H9 (cell line): Measurements from ENCODE around the gene SV2C. TPM values are rescaled to one million over a fixed set of nuclear protein-coding genes. Genes with fewer than 3 reads are reported as not detected.

Source experiments
- DNase-seq: peaks from one replicate; pipeline ENCODE4 v3.0.0-alpha.2; 2017
- H2AFZ ChIP-seq: one replicate; pipeline ENCODE4 v1.6.1; 2013; ENCODE audit warnings: mild to moderate bottlenecking, low read length, control low read depth, moderate library complexity
- H2AK5ac ChIP-seq: 2 replicates; pipeline ENCODE4 v1.6.1; 2013; ENCODE audit warnings: low read length, control low read depth, mixed read lengths; ENCODE audit not compliant: insufficient read length
- H2BK120ac ChIP-seq: one replicate; pipeline ENCODE4 v1.6.1; 2013; ENCODE audit warnings: low read depth, mild to moderate bottlenecking, low read length, control low read depth, inconsistent platforms; ENCODE audit not compliant: poor library complexity, severe bottlenecking
- H2BK12ac ChIP-seq: 2 replicates; pipeline ENCODE4 v1.6.1; 2013; ENCODE audit warnings: low read length, control low read depth, mixed read lengths, low read depth; ENCODE audit not compliant: insufficient read length
- H2BK15ac ChIP-seq: 2 replicates; pipeline ENCODE4 v1.6.1; 2013; ENCODE audit warnings: low read depth, low read length, control low read depth
- H2BK20ac ChIP-seq: one replicate; pipeline ENCODE4 v1.6.1; 2013; ENCODE audit warnings: low read depth, mild to moderate bottlenecking, low read length, control low read depth, inconsistent platforms; ENCODE audit not compliant: poor library complexity, severe bottlenecking
- H2BK5ac ChIP-seq: 2 replicates; pipeline ENCODE4 v1.6.1; 2013; ENCODE audit warnings: low read length, control low read depth, mixed read lengths; ENCODE audit not compliant: insufficient read length
- H3K14ac ChIP-seq: 2 replicates; pipeline ENCODE4 v1.6.1; 2013; ENCODE audit warnings: low read length, control low read depth; ENCODE audit not compliant: insufficient read depth
- H3K18ac ChIP-seq: 2 replicates; pipeline ENCODE4 v1.6.1; 2013; ENCODE audit warnings: low read depth, mild to moderate bottlenecking, mixed read lengths, low read length, control low read depth; ENCODE audit not compliant: insufficient read length
- H3K23ac ChIP-seq: 2 replicates; pipeline ENCODE4 v1.6.1; 2013; ENCODE audit warnings: low read length, control low read depth, mixed read lengths, low read depth; ENCODE audit not compliant: insufficient read length
- H3K23me2 ChIP-seq: 2 replicates; pipeline ENCODE4 v1.6.1; 2013; ENCODE audit warnings: low read depth, mild to moderate bottlenecking, mixed read lengths, low read length, control low read depth; ENCODE audit not compliant: insufficient read length, poor library complexity, severe bottlenecking
- H3K27ac ChIP-seq: 2 replicates; pipeline ENCODE4 v1.5.1; 2013; ENCODE audit warnings: low read length, control low read depth, mixed read lengths, low read depth; ENCODE audit not compliant: insufficient read length
- H3K27me3 ChIP-seq: 2 replicates; pipeline ENCODE4 v1.6.1; 2013; ENCODE audit warnings: low read length, control low read depth, inconsistent platforms; ENCODE audit not compliant: insufficient read depth
- H3K4ac ChIP-seq: 2 replicates; pipeline ENCODE4 v1.6.1; 2013; ENCODE audit warnings: low read depth, mild to moderate bottlenecking, control low read depth, inconsistent platforms, low read length, moderate library complexity
- H3K4me1 ChIP-seq: 2 replicates; pipeline ENCODE4 v1.6.1; 2013; ENCODE audit warnings: low read length, control low read depth, inconsistent platforms; ENCODE audit not compliant: insufficient read depth
- H3K4me2 ChIP-seq: 2 replicates; pipeline ENCODE4 v1.6.1; 2013; ENCODE audit warnings: low read length, control low read depth, mixed read lengths; ENCODE audit not compliant: insufficient read length, insufficient read depth
- H3K56ac ChIP-seq: 2 replicates; pipeline ENCODE4 v1.6.1; 2013; ENCODE audit warnings: low read depth, mild to moderate bottlenecking, mixed read lengths, low read length, control low read depth; ENCODE audit not compliant: insufficient read length
- H3K79me1 ChIP-seq: 2 replicates; pipeline ENCODE4 v1.6.1; 2013; ENCODE audit warnings: low read depth, mild to moderate bottlenecking, moderate library complexity, low read length, control low read depth, inconsistent platforms; ENCODE audit not compliant: insufficient read depth, poor library complexity, severe bottlenecking
- H3K79me2 ChIP-seq: 2 replicates; pipeline ENCODE4 v1.6.1; 2013; ENCODE audit warnings: low read length, control low read depth, inconsistent platforms; ENCODE audit not compliant: insufficient read depth
- H3K9ac ChIP-seq: 2 replicates; pipeline ENCODE4 v1.6.1; 2013; ENCODE audit warnings: low read length, control low read depth, mixed read lengths; ENCODE audit not compliant: insufficient read length; ENCODE audit errors: extremely low read depth
- H3K9me3 ChIP-seq: one replicate; pipeline ENCODE4 v1.6.1; 2013; ENCODE audit warnings: low read depth, low read length, inconsistent platforms; ENCODE audit not compliant: control insufficient read depth
- H3T11ph ChIP-seq: one replicate; pipeline ENCODE4 v1.6.1; 2013; ENCODE audit warnings: mild to moderate bottlenecking, low read length, control low read depth, inconsistent platforms
- H4K20me1 ChIP-seq: one replicate; pipeline ENCODE4 v1.6.1; 2013; ENCODE audit not compliant: control insufficient read depth, insufficient read length, insufficient read depth
- H4K5ac ChIP-seq: 2 replicates; pipeline ENCODE4 v1.6.1; 2013; ENCODE audit warnings: low read depth, mild to moderate bottlenecking, mixed read lengths, low read length, control low read depth; ENCODE audit not compliant: insufficient read length
- H4K8ac ChIP-seq: replicated peaks from 2 replicates; pipeline ENCODE4 v1.6.1; 2013; ENCODE audit warnings: low read length, control low read depth, mixed read lengths, low read depth; ENCODE audit not compliant: insufficient read length
- H4K91ac ChIP-seq: 2 replicates; pipeline ENCODE4 v1.6.1; 2013; ENCODE audit warnings: low read depth, mild to moderate bottlenecking, moderate library complexity, mixed read lengths, low read length, control low read depth; ENCODE audit not compliant: insufficient read length
- H3K27ac Mint-ChIP-seq, 3 experiments: 2 replicates in 2 of 3; 3 replicates in 1 of 3; pipeline ENCODE4 v1.8.0; 2020 to 2021; ENCODE audit warnings: mixed read lengths in 3 of 3, mild to moderate bottlenecking in 1 of 3, moderate library complexity in 1 of 3
- H3K27me3 Mint-ChIP-seq: 2 replicates; pipeline ENCODE4 v1.8.0; 2021; ENCODE audit warnings: low read depth, mild to moderate bottlenecking, moderate library complexity, mixed read lengths
- H3K36me3 Mint-ChIP-seq, 3 experiments: 2 replicates in 2 of 3; 3 replicates in 1 of 3; pipeline ENCODE4 v1.8.0; 2020 to 2021; ENCODE audit warnings: low read depth in 3 of 3, mixed read lengths in 3 of 3; ENCODE audit not compliant: insufficient read depth in 1 of 3
- H3K4me1 Mint-ChIP-seq, 2 experiments: 2 replicates each; pipeline ENCODE4 v1.8.0; 2020; ENCODE audit warnings: mixed read lengths in 2 of 2
- H3K4me3 Mint-ChIP-seq, 2 experiments: 2 replicates in 1 of 2; 3 replicates in 1 of 2; pipeline ENCODE4 v1.8.0; 2020 to 2021; ENCODE audit warnings: mild to moderate bottlenecking in 2 of 2, mixed read lengths in 2 of 2, moderate library complexity in 1 of 2
- H3K9me3 Mint-ChIP-seq, 2 experiments: 2 replicates in 1 of 2; 3 replicates in 1 of 2; pipeline ENCODE4 v1.8.0; 2020; ENCODE audit warnings: mild to moderate bottlenecking in 2 of 2, mixed read lengths in 2 of 2, moderate library complexity in 1 of 2
- CTCF ChIP-seq: fragments of 200-600 bp; sonication (generic); conservative IDR thresholded peaks from 3 replicates; pipeline ENCODE4 v1.8.0; 2021; ENCODE audit warnings: antibody characterized with exemption, mild to moderate bottlenecking
- total RNA-seq: library from RNA; stranded (reverse); gene quantifications from 2 replicates; pipeline ENCODE4 v1.2.1, GENCODE V29; 2021

SV2C gene
- total RNA-seq, 1 experiment from 2014 or later: 0.09 TPM

DNA sequence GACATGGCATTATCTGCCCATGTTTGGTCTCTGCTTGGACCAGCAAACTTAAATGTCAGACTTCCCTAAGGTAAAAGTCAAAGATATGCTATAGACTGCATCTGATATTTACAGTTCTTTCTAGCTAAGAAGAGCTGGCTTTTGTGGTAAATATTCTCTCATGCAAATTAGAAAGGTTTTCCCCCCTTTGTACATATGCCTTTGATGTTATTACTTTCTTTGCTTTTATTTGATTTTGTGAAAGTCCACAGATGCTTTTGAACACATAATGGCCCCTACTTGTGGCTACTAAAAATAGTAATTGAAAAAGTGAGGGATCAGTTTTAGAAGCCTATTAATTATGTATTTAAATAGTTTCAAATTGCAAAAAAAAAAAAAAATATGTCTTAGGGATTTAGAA is 104.2 kb downstream of the SV2C start:
- no peak overlapping the region for H3K9ac ChIP-seq
- no peaks in the 10 kb centered on the region for H3K9me3 ChIP-seq
- Mint-ChIP-seq H3K27ac (no peak overlapping the region), H3K4me1 (peaks cover 2 to 3% of the 10 kb centered on the region in 2 experiments; a peak in 1 of 4 replicates), H3K4me3 (no peak overlapping the region), H3K9me3 (peaks cover 11 to 22% of the 10 kb centered on the region in 2 experiments), H3K36me3 (peaks cover 6 to 11% (median 7%) of the 10 kb centered on the region in 3 experiments), H3K27me3 (no peaks in the 10 kb centered on the region; the same call in 1 of the 2 replicates)
- no peak overlapping the region for H2AFZ ChIP-seq
- H3K27ac ChIP-seq: no peak overlapping the region
- no peak overlapping the region for H2BK15ac ChIP-seq
- H2BK20ac ChIP-seq: no peak overlapping the region
- H3K4me2 ChIP-seq: no peak overlapping the region
- no peak overlapping the region for H4K5ac ChIP-seq
- no peak overlapping the region for H2AK5ac ChIP-seq
- no peaks in the 10 kb centered on the region for H3K79me1 ChIP-seq
- no peak for TF ChIP-seq CTCF
- H3K23ac ChIP-seq: no peak overlapping the region
- H2BK12ac ChIP-seq: no peak overlapping the region
- no peak overlapping the region for H3K4ac ChIP-seq
- no peaks in the 10 kb centered on the region for H3K23me2 ChIP-seq
- H2BK5ac ChIP-seq: no peak overlapping the region
- H4K91ac ChIP-seq: no peak overlapping the region
- H3K79me2 ChIP-seq: no peaks in the 10 kb centered on the region
- H4K20me1 ChIP-seq: no peaks in the 10 kb centered on the region
- H3K18ac ChIP-seq: no peak overlapping the region
- H3K27me3 ChIP-seq: no peaks in the 10 kb centered on the region
- no peak overlapping the region for H3K56ac ChIP-seq
- H2BK120ac ChIP-seq: no peak overlapping the region
- H3K14ac ChIP-seq: no peak overlapping the region
- H3K4me1 ChIP-seq: no peaks in the 10 kb centered on the region
- H3T11ph ChIP-seq: no peak overlapping the region
- no peak for DNase-seq
- H4K8ac ChIP-seq: no peak overlapping the region
